DMS79 treated with DMSO at 0.1 percent for 48 hours (cell line): ENCODE data around the gene ZYX.
A peak's percentile ranks its signal among the peaks of the same experiment; 100 is the strongest.
"Not testable (repeated sequence)": the region's sequence is repeated elsewhere in the genome, so short reads cannot be mapped to it uniquely, and the experiment has no call there.

Source experiments
- DNase-seq: peaks from one replicate; lab custom pipeline; 2025; lab: John Stamatoyannopoulos, UW

ZYX gene

GRCh38 chr7:143396625-143397556, 15.7 kb downstream of the ZYX start:
- no peak for DNase-seq

GRCh38 chr7:143397710-143398530, 16.8 kb downstream of the ZYX start:
- no peak for DNase-seq

GRCh38 chr7:143398616-143399015, 17.5 kb downstream of the ZYX start:
- no peak for DNase-seq

GRCh38 chr7:143399151-143399550, 18.0 kb downstream of the ZYX start:
- DNase-seq: no peak

GRCh38 chr7:143399642-143400041, 18.5 kb downstream of the ZYX start:
- DNase-seq: no peak

- no peak for DNase-seq
Measured at GRCh38 chr7:143401265-143401664, 20.1 kb downstream of the ZYX start.

- DNase-seq: not testable (repeated sequence)
Measured at GRCh38 chr7:143402233-143402632, 21.1 kb downstream of the ZYX start.

GRCh38 chr7:143405173-143406001, 24.2 kb downstream of the ZYX start:
- no peak for DNase-seq

- no peak for DNase-seq
Measured at GRCh38 chr7:143406002-143406357, 24.8 kb downstream of the ZYX start.

GRCh38 chr7:143407287-143408251, 26.4 kb downstream of the ZYX start:
- DNase-seq: no peak

- DNase-seq: no peak
Measured at GRCh38 chr7:143408252-143408685, 27.1 kb downstream of the ZYX start.

- DNase-seq: peak; percentile 89
Measured at GRCh38 chr7:143408686-143409561, 27.8 kb downstream of the ZYX start, which contains the start of gene EPHA1. Gene EPHA1 (minus strand): TSS chr7:143408856. CDS start chr7:143408805, 51 bp downstream.

GRCh38 chr7:143410521-143411004, 29.4 kb downstream of the ZYX start:
- DNase-seq: no peak

- DNase-seq: no peak
Measured at GRCh38 chr7:143411976-143412708, 31.0 kb downstream of the ZYX start.

GRCh38 chr7:143413123-143413522, 32.0 kb downstream of the ZYX start:
- no peak for DNase-seq

- DNase-seq: not testable (repeated sequence)
Measured at GRCh38 chr7:143415209-143415608, 34.1 kb downstream of the ZYX start.

GRCh38 chr7:143415742-143416397, 34.7 kb downstream of the ZYX start:
- peak; percentile 72 for DNase-seq

GRCh38 chr7:143416565-143417149, 35.5 kb downstream of the ZYX start:
- peak; percentile 37 for DNase-seq
